Bronchial epithelial cell (primary cell): ENCODE data around the gene NAT10. TPM values are rescaled to one million over a fixed set of nuclear protein-coding genes. Genes with fewer than 3 reads are reported as not detected.

Source experiments
- DNase-seq: peaks from one replicate; pipeline ENCODE4 v3.0.0-alpha.2; 2010; ENCODE audit warnings: low read depth
- FAIRE-seq: peaks from 2 replicates; lab custom pipeline; 2011; peaks lifted over from hg19 to GRCh38; lab: Jason Lieb, UNC
- H3K27me3 ChIP-seq: 2 replicates; pipeline ENCODE4 v1.5.1; 2011; ENCODE audit warnings: low read length; ENCODE audit not compliant: control insufficient read depth, insufficient read depth
- H3K36me3 ChIP-seq: 2 replicates; pipeline ENCODE4 v1.5.1; 2011; ENCODE audit warnings: low read length; ENCODE audit not compliant: control insufficient read depth, insufficient read depth
- H3K4me3 ChIP-seq: 2 replicates; pipeline ENCODE4 v1.5.1; 2011; ENCODE audit warnings: mild to moderate bottlenecking, low read depth, low read length, control low read depth
- CTCF ChIP-seq: IDR thresholded peaks from 2 replicates; pipeline ENCODE4 v1.5.1; 2011; ENCODE audit warnings: mild to moderate bottlenecking, moderate library complexity, low read length, control low read depth, inconsistent platforms; ENCODE audit not compliant: insufficient read depth, severe bottlenecking
- total RNA-seq: library from RNA; depleted of rRNA; stranded (reverse); fragments of >200 nt; gene quantifications from 2 replicates; pipeline ENCODE4 v1.2.1, GENCODE V29; 2014

Gene NAT10
- total RNA-seq, 1 donor from 2014 or later: 14.0 TPM

- FAIRE-seq: no peak
- TF ChIP-seq CTCF: no peak
- H3K4me3 ChIP-seq: no peak overlapping the region
- no peak for DNase-seq
- no peaks in the 10 kb centered on the region for H3K27me3 ChIP-seq
- peaks cover 10% of the 10 kb centered on the region for H3K36me3 ChIP-seq
Measured at GRCh38 chr11:34151916-34152845, 46.8 kb downstream of the NAT10 start.

- Histone ChIP-seq H3K4me3 (no peak overlapping the region), H3K36me3 (peaks cover 7% of the 10 kb centered on the region), H3K27me3 (no peaks in the 10 kb centered on the region)
- DNase-seq (no peak), FAIRE-seq (no peak)
- no peak for TF ChIP-seq CTCF
Measured at GRCh38 chr11:34154059-34154875, 48.8 kb downstream of the NAT10 start.

GRCh38 chr11:34155057-34155756, 49.8 kb downstream of the NAT10 start:
- peaks cover 3% of the 10 kb centered on the region for H3K36me3 ChIP-seq
- DNase-seq: no peak
- TF ChIP-seq CTCF: no peak
- H3K27me3 ChIP-seq: no peaks in the 10 kb centered on the region
- no peak for FAIRE-seq
- no peak overlapping the region for H3K4me3 ChIP-seq

- Histone ChIP-seq H3K4me3 (no peak overlapping the region), H3K27me3 (no peaks in the 10 kb centered on the region), H3K36me3 (peaks cover 4% of the 10 kb centered on the region)
- TF ChIP-seq CTCF: no peak
- no peak for DNase-seq
- no peak for FAIRE-seq
Measured at GRCh38 chr11:34155757-34156062, 50.3 kb downstream of the NAT10 start.

GRCh38 chr11:34157163-34157562, 51.7 kb downstream of the NAT10 start:
- no peak for TF ChIP-seq CTCF
- Histone ChIP-seq H3K4me3 (no peak overlapping the region), H3K36me3 (peaks cover 4% of the 10 kb centered on the region), H3K27me3 (no peaks in the 10 kb centered on the region)
- no peak for FAIRE-seq
- DNase-seq: no peak
